Calu3 (cell line): ENCODE results near the gene KLF15. TPM values are rescaled to one million over a fixed set of nuclear protein-coding genes. Genes with fewer than 3 reads are reported as not detected.

ENCODE experiments used
- BruUV-seq: library from RNA; stranded (reverse); fragments of 400-500 nt; replicated peaks from 2 replicates; lab custom pipeline; 2021; lab: Mats Ljungman, UMichigan
- CTCF ChIA-PET: fragments of 300-600 bp; sonication (Branson Sonifier 250); formaldehyde crosslinking; loops from one replicate; lab custom pipeline; 2022; ENCODE audit warnings: antibody characterized with exemption; lab: Charles Lee
- DNase-seq: peaks from one replicate; pipeline ENCODE4 v3.0.0; 2022
- H3K27ac Mint-ChIP-seq: one replicate; pipeline ENCODE4 v1.8.0; 2022; ENCODE audit warnings: mixed read lengths; ENCODE audit not compliant: unreplicated experiment
- H3K27me3 Mint-ChIP-seq: one replicate; pipeline ENCODE4 v1.8.0; 2022; ENCODE audit warnings: mixed read lengths; ENCODE audit not compliant: unreplicated experiment
- H3K36me3 Mint-ChIP-seq: one replicate; pipeline ENCODE4 v1.8.0; 2022; ENCODE audit warnings: mild to moderate bottlenecking, moderate library complexity, mixed read lengths; ENCODE audit not compliant: insufficient read depth, unreplicated experiment
- H3K4me1 Mint-ChIP-seq: one replicate; pipeline ENCODE4 v1.8.0; 2022; ENCODE audit warnings: mild to moderate bottlenecking, low read depth, mixed read lengths; ENCODE audit not compliant: unreplicated experiment
- H3K4me3 Mint-ChIP-seq: one replicate; pipeline ENCODE4 v1.8.0; 2022; ENCODE audit warnings: mild to moderate bottlenecking, low read depth, moderate library complexity, mixed read lengths; ENCODE audit not compliant: unreplicated experiment
- H3K9me3 Mint-ChIP-seq: one replicate; pipeline ENCODE4 v1.8.0; 2022; ENCODE audit warnings: low read depth, mixed read lengths; ENCODE audit not compliant: unreplicated experiment
- CTCF ChIP-seq: fragments of 200-600 bp; IDR thresholded peaks from one replicate; pipeline ENCODE4 v1.8.0; 2022; ENCODE audit warnings: antibody characterized with exemption; ENCODE audit not compliant: unreplicated experiment
- intact Hi-C: fragments of 100-400 bp; cut with micrococcal nuclease; formaldehyde crosslinking; loops from one replicate; pipeline ENCODE4 v1.10.0; 2022; ENCODE audit not compliant: unreplicated experiment
- total RNA-seq: library from RNA; stranded (reverse); gene quantifications from 2 replicates; pipeline ENCODE4 v1.2.3, GENCODE V29; 2022

Gene KLF15
- total RNA-seq, 1 experiment from 2014 or later, result 8.2 TPM

GRCh38 chr3:126348308-126348920 is 8.8 kb downstream of the KLF15 start:
- CTCF ChIA-PET, result no interaction called here
- Mint-ChIP-seq H3K9me3 (no peaks in the 10 kb centered on the region), H3K4me3 (no peak overlapping the region), H3K27me3 (no peaks in the 10 kb centered on the region), H3K4me1 (no peaks in the 10 kb centered on the region), H3K27ac (no peak overlapping the region), H3K36me3 (no peaks in the 10 kb centered on the region)
- no peak for DNase-seq
- intact Hi-C loops, result no loop called here
- TF ChIP-seq CTCF, result peak; percentile 30
- no TSS peak for BruUV-seq

GRCh38 chr3:126347543-126348161 is 9.6 kb downstream of the KLF15 start:
- Mint-ChIP-seq H3K27me3 (no peaks in the 10 kb centered on the region), H3K9me3 (no peaks in the 10 kb centered on the region), H3K36me3 (no peaks in the 10 kb centered on the region), H3K4me1 (no peaks in the 10 kb centered on the region), H3K27ac (no peak overlapping the region), H3K4me3 (no peak overlapping the region)
- intact Hi-C loops, result no loop called here
- peak; percentile 0 for DNase-seq
- CTCF ChIA-PET, result no interaction called here
- no TSS peak for BruUV-seq
- no peak for TF ChIP-seq CTCF

GRCh38 chr3:126346466-126346865 is 10.7 kb downstream of the KLF15 start:
- CTCF ChIA-PET, result no interaction called here
- intact Hi-C loops, result no loop called here
- no peaks in the 10 kb centered on the region for H3K4me1 Mint-ChIP-seq
- no peak for DNase-seq
- H3K36me3 Mint-ChIP-seq, result no peaks in the 10 kb centered on the region
- no peak overlapping the region for H3K4me3 Mint-ChIP-seq
- no peaks in the 10 kb centered on the region for H3K9me3 Mint-ChIP-seq
- H3K27ac Mint-ChIP-seq, result no peak overlapping the region
- no TSS peak for BruUV-seq
- TF ChIP-seq CTCF, result no peak
- H3K27me3 Mint-ChIP-seq, result peaks cover 4% of the 10 kb centered on the region

- Mint-ChIP-seq H3K27me3 (peaks cover 11% of the 10 kb centered on the region), H3K4me1 (no peaks in the 10 kb centered on the region), H3K9me3 (no peaks in the 10 kb centered on the region), H3K27ac (no peak overlapping the region), H3K4me3 (no peak overlapping the region), H3K36me3 (no peaks in the 10 kb centered on the region)
- no TSS peak for BruUV-seq
- peak; percentile 3 for DNase-seq
- TF ChIP-seq CTCF, result no peak
- intact Hi-C loops, result no loop called here
- CTCF ChIA-PET, result no interaction called here
These were observed 11.4 kb downstream of the KLF15 start for GRCh38 chr3:126345641-126346460.
